Measurements from ENCODE around the gene DPEP2. TPM values are rescaled to one million over a fixed set of nuclear protein-coding genes. Genes with fewer than 3 reads are reported as not detected.

The DPEP2 gene
- total and polyA plus RNA-seq, 2 of the 4 experiments (the other 2 are of a cell fraction) = not detected

GRCh38 chr16:67975321-67976105 lies 23.8 kb downstream of the DPEP2 start:
- no peak for DNase-seq
- no peak overlapping the region for H2BK120ac ChIP-seq (ENCODE audit: low read depth, low read length)
- no peak overlapping the region for H2AK9ac ChIP-seq (replicated peaks; ENCODE audit: low read depth, low read length, poor library complexity)
- no peak overlapping the region for H3K9ac ChIP-seq (ENCODE audit: low read depth, low read length)
- no peaks in the 10 kb centered on the region for H3K4me1 ChIP-seq (ENCODE audit: control insufficient read depth, insufficient read depth, low read length)
- in situ Hi-C loops (cut with MboI; ENCODE audit: low sequenced_read_pairs) = no loop called here
- H3K4me3 ChIP-seq (ENCODE audit: insufficient read depth, low read depth, low read length) = no peak overlapping the region
- H3K23ac ChIP-seq (ENCODE audit: low read depth, low read length) = no peak overlapping the region
- H3K9me3 ChIP-seq (ENCODE audit: control insufficient read depth, insufficient read depth, low read length) = no peaks in the 10 kb centered on the region
- no peak overlapping the region for H3K14ac ChIP-seq (replicated peaks; ENCODE audit: low read depth, low read length)
- no peak overlapping the region for H3K27ac ChIP-seq (ENCODE audit: insufficient read depth, low read length)
- no peak overlapping the region for H4K5ac ChIP-seq (ENCODE audit: low read depth, low read length)
- H3K18ac ChIP-seq (ENCODE audit: low read depth, low read length) = no peak overlapping the region
- H3K36me3 ChIP-seq (ENCODE audit: control insufficient read depth, insufficient read depth, low read length) = no peaks in the 10 kb centered on the region
- no peaks in the 10 kb centered on the region for H3K79me1 ChIP-seq (ENCODE audit: low read depth in 1 of 2, low read length in 2 of 2)
- ChIA-PET CTCF (no interaction called here), POLR2A (ENCODE audit: unreplicated experiment) (no interaction called here)
- no peak overlapping the region for H2BK20ac ChIP-seq (ENCODE audit: low read depth, low read length)
- H3K9me1 ChIP-seq (ENCODE audit: insufficient read depth, low read length) = no peaks in the 10 kb centered on the region
- H4K8ac ChIP-seq (ENCODE audit: low read depth in 2 of 2, low read length in 2 of 2) = no peak overlapping the region
- H4K91ac ChIP-seq (ENCODE audit: insufficient read depth, low read depth, low read length) = no peak overlapping the region
- ATAC-seq (ENCODE audit: low read depth) = no peak
- no peak for TF ChIP-seq RAD21 (IDR thresholded peaks at IDR 0.05; ENCODE audit: low read length)
- no peak for TF ChIP-seq MXI1 (IDR thresholded peaks at IDR 0.05; ENCODE audit: borderline replicate concordance, low read depth, low read length)
- no peak for TF ChIP-seq SMC3 (IDR thresholded peaks at IDR 0.05; ENCODE audit: low read depth, low read length)
- no peak for TF ChIP-seq NFE2L2 (IDR thresholded peaks at IDR 0.05; ENCODE audit: low read depth, low read length)
- TF ChIP-seq POLR2A (IDR thresholded peaks at IDR 0.05; ENCODE audit: low read depth, low read length) = no peak
- TF ChIP-seq FOS (IDR thresholded peaks at IDR 0.05; ENCODE audit: low read depth, low read length) = no peak
- TF ChIP-seq MAZ (IDR thresholded peaks at IDR 0.05; ENCODE audit: borderline replicate concordance, low read depth, low read length) = no peak
- TF ChIP-seq CTCF (conservative IDR thresholded peaks at IDR 0.05; ENCODE audit: low read depth, low read length) = no peak
- dilution Hi-C loops (cut with HindIII; ENCODE audit: low sequenced_read_pairs, unreplicated experiment) = no loop called here
- no peak overlapping the region for H2AK5ac ChIP-seq (ENCODE audit: low read depth, low read length)
- WGBS, 2 experiments (ENCODE audit: extremely low coverage in 2 of 2, insufficient read length in 1 of 2) = 78% methylated on average over 4 of the region's 14 CpGs; no CpG with 5 or more reads in 1 of the 2 experiments
- no TSS peak for BruUV-seq (replicated peaks)
- H2AFZ ChIP-seq (replicated peaks; ENCODE audit: low read length, poor library complexity) = no peak overlapping the region
- H4K20me1 ChIP-seq (ENCODE audit: insufficient read depth, low read length) = no peaks in the 10 kb centered on the region; the same call in 1 of the 2 replicates
- no peak overlapping the region for H3K56ac ChIP-seq (ENCODE audit: extremely low read depth, insufficient read depth, low read length)
- no peak overlapping the region for H3K4ac ChIP-seq (ENCODE audit: low read depth, low read length)
- intact Hi-C loops (cut with micrococcal nuclease) = no loop called here
- no peak overlapping the region for H2BK15ac ChIP-seq (ENCODE audit: low read depth, low read length)
- no peak overlapping the region for H3K4me2 ChIP-seq (ENCODE audit: low read depth, low read length)
- no peak overlapping the region for H2BK5ac ChIP-seq (ENCODE audit: low read depth, low read length, poor library complexity, severe bottlenecking)
- H3K27me3 ChIP-seq (ENCODE audit: control insufficient read depth, insufficient read depth, low read length) = peaks cover 29% of the 10 kb centered on the region

Measured in IMR-90 (cell line).